Body of pancreas (tissue), 4 donors: ENCODE measurements around the gene PTOV1. TPM values are rescaled to one million over a fixed set of nuclear protein-coding genes. Genes with fewer than 3 reads are reported as not detected.

ENCODE experiments used
- ATAC-seq: fragments of 150-250 bp; one replicate; pipeline ENCODE4 v1.9.1; 2016
- DNase-seq, 4 donors: peaks; one replicate each; pipeline ENCODE4 v3.0.0-alpha.2; 2019
- H3K27ac ChIP-seq, 4 donors: fragments of 200-600 bp; sonication (generic); 1 replicate in 3 of 4; 2 replicates in 1 of 4; pipeline versions ENCODE4 v1.5.1 to v1.6.1; 2016 to 2019; ENCODE audit warnings: mild to moderate bottlenecking in 1 of 4, mixed read lengths in 1 of 4, moderate library complexity in 1 of 4
- H3K27me3 ChIP-seq, 2 donors: fragments of 200-600 bp; sonication (generic); one replicate each; pipeline ENCODE4 v1.6.0; 2016; ENCODE audit warnings: mild to moderate bottlenecking in 1 of 2
- H3K36me3 ChIP-seq, 2 donors: fragments of 200-600 bp; sonication (generic); replicated peaks in 1 of 2; 2 replicates each; pipeline ENCODE4 v1.5.1; 2016; ENCODE audit warnings: low read depth in 2 of 2; ENCODE audit not compliant: insufficient read depth in 1 of 2
- H3K4me1 ChIP-seq: fragments of 200-600 bp; sonication (generic); one replicate; pipeline ENCODE4 v1.6.0; 2016
- H3K4me3 ChIP-seq, 2 donors: fragments of 200-600 bp; sonication (generic); 1 replicate in 1 of 2; 2 replicates in 1 of 2; pipeline ENCODE4 v1.5.1; 2016 to 2019
- H3K9me3 ChIP-seq, 3 donors: fragments of 200-600 bp; sonication (generic); 1 replicate in 2 of 3; 2 replicates in 1 of 3; pipeline ENCODE4 v1.5.1; 2016
- CTCF ChIP-seq, 7 experiments: fragments of 450-650 bp in 4 of 7; fragments of 200-600 bp in 3 of 7; sonication (generic) in 3 of 7; IDR thresholded peaks; one replicate each; pipeline ENCODE4 v1.5.1; 2016 to 2019; ENCODE audit warnings: antibody characterized with exemption in 7 of 7
- POLR2A ChIP-seq, 3 donors: fragments of 450-650 bp; IDR thresholded peaks; one replicate each; pipeline ENCODE4 v1.6.1; 2016; ENCODE audit warnings: antibody characterized with exemption in 3 of 3, mild to moderate bottlenecking in 2 of 3
- WGBS, 2 donors: methylation state at CpG; one replicate each; pipeline ENCODE4 v1.1.5; 2017; 5-methylcytosine and 5-hydroxymethylcytosine counted together
- intact Hi-C: fragments of 100-400 bp; cut with DNase I; formaldehyde crosslinking; loops from one replicate; pipeline ENCODE4 v1.15.1; 2023
- total RNA-seq, 2 donors: library from RNA; depleted of rRNA; stranded (reverse); fragments of >200 nt; gene quantifications; one replicate each; pipeline ENCODE4 v1.1.0, GENCODE V29; 2016

Gene PTOV1
- total RNA-seq, 2 donors from 2014 or later, result 69.0 to 70.2 TPM

GRCh38 chr19:49811328-49811727 lies 39.6 kb upstream of the PTOV1 start:
- ATAC-seq, result no peak
- 85 to 92% methylated on average over 4 to 6 of the region's 6 CpGs for WGBS, 2 donors

DNA sequence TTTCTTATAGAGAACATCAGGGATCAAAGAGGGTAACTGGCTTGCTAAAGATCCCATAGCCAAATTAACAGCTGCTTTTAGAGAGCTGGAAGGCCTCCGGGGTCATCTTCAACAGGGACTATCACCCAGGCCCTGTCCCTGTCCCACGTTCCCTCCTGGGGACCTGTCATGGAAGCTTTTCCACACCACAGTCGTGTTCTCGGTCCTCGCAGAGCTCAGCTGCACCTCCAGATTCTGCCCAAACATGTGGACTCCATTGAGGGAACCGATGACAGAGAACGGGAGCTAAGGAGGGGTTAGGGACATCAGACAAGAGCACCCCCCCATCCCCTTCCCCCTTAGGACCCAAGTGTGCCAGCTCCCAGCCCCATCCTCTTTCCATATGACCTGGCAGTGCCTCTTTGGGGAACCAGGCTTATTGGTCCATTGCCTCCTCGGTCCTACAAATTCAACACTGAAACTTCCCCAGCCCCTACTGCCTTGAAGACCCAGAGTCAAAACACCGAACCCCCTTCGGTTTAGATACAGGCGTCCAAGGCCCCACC lies 38.4 kb upstream of the PTOV1 start:
- Histone ChIP-seq H3K4me1 (peaks cover 37% of the 10 kb centered on the region), H3K27ac (peak overlapping the region; percentile 75 to 91 (median 82)), H3K9me3 (no peaks in the 10 kb centered on the region), H3K4me3 (peak overlapping the region; percentile 35 to 46), H3K27me3 (no peaks in the 10 kb centered on the region), H3K36me3 (no peaks in the 10 kb centered on the region)
- ATAC-seq, result no peak
- DNase-seq, result no peak
- 46 to 47% methylated on average over 9 to 11 of the region's 11 CpGs for WGBS, 2 donors
- intact Hi-C loops, result no loop called here
- TF ChIP-seq POLR2A (IDR thresholded peaks at IDR 0.05) (no peak), CTCF (IDR thresholded peaks at IDR 0.05) (no peak)

More at GRCh38 chr19:49811328-49811727, 39.6 kb upstream of the PTOV1 start:
- intact Hi-C loops, result no loop called here
- Histone ChIP-seq H3K4me3 (no peak overlapping the region), H3K9me3 (no peaks in the 10 kb centered on the region), H3K27me3 (no peaks in the 10 kb centered on the region), H3K4me1 (peaks cover 32% of the 10 kb centered on the region), H3K27ac (no peak overlapping the region), H3K36me3 (no peaks in the 10 kb centered on the region)
- no peak for TF ChIP-seq POLR2A (IDR thresholded peaks at IDR 0.05)
- TF ChIP-seq CTCF (IDR thresholded peaks at IDR 0.05), result no peak
- no peak for DNase-seq

DNA sequence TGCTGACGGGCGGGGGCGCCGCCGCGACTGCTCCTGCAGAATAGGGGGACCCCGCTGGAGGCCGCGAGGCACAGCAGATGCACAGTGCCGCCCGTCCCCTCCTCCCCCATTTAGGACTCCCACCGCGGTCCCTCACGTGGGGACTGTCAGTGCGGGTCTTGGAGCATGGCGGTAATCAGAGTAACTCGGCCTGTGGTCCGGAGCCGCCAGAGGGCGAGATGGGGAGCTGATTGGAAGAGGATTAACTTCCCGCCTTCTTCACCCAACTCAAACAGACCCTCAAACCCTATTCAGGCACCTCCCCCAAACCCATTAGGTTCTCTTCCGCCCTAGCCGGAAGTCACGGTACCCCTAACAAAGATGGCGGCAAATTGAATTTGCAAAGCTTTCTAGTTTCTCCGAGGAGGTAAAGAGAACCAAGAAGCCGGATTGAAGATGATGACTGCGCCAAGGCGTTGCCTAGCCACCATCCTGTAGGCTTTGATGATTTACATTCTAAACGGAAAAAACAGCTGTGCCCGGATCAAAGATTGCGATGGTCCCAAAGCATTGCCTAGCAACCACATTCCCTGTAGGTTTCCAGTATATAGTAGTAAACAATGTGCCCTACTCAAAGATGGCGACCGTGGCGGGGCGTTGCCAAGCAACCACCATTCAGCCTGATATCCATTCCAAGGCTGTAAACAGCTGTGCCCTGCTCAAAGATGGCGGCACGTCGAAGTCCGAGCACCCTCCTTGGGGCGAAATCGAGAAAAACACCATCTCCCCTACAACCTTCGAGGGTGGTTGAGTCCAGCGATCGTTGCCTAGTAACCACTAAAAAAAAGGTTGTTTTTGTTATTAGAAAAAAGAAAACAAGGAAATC lies 37.7 kb upstream of the PTOV1 start, which contains the start of gene FUZ:
TSS of gene FUZ (minus strand) at position 296 of the 865 bp plus-strand sequence. CDS start at position 110, 186 bp downstream.
- intact Hi-C loops, result no loop called here
- ATAC-seq, result peak; percentile 73

GRCh38 chr19:49814010-49814409 lies 36.9 kb upstream of the PTOV1 start:
- Histone ChIP-seq H3K9me3 (no peaks in the 10 kb centered on the region), H3K27ac (peak overlapping the region in 3 of 4 donors; percentile 79 to 91 (median 84)), H3K36me3 (no peaks in the 10 kb centered on the region), H3K4me3 (no peak overlapping the region), H3K4me1 (peaks cover 37% of the 10 kb centered on the region), H3K27me3 (no peaks in the 10 kb centered on the region)
- TF ChIP-seq CTCF (IDR thresholded peaks at IDR 0.05) (no peak), POLR2A (IDR thresholded peaks at IDR 0.05) (no peak)
- DNase-seq (no peak), ATAC-seq (no peak)
- WGBS, 2 donors, result 91 to 93% methylated on average over 1 of the region's 1 CpG
- intact Hi-C loops, result no loop called here

More for the DNA sequence above, 37.7 kb upstream of the PTOV1 start, which contains the start of gene FUZ:
- H3K4me3 ChIP-seq, result peak within 1 kb of the TSS; percentile 35 to 46
- no peaks in the 10 kb centered on the region for H3K27me3 ChIP-seq
- H3K9me3 ChIP-seq, result no peaks in the 10 kb centered on the region
- peaks cover 36% of the 10 kb centered on the region for H3K4me1 ChIP-seq
- peak; percentile 97 to 99 (median 98) for DNase-seq
- 0 to 2% methylated on average over 22 to 45 of the region's 45 CpGs for WGBS, 2 donors
- H3K27ac ChIP-seq, result peak within 1 kb of the TSS; percentile 75 to 91 (median 82)
- TF ChIP-seq POLR2A (IDR thresholded peaks at IDR 0.05) (peak in 1 of 3 donors; percentile 33), CTCF (IDR thresholded peaks at IDR 0.05) (peak in 4 of 7 experiments; percentile 11 to 25 (median 24))
- no peaks in the 10 kb centered on the region for H3K36me3 ChIP-seq
